Endometrial microvascular endothelial cells (primary cell): ENCODE measurements around the gene CROCC2. TPM values are rescaled to one million over a fixed set of nuclear protein-coding genes. Genes with fewer than 3 reads are reported as not detected.

Source experiments
- in situ Hi-C: cut with HindIII; loops from 2 replicates; pipeline ENCODE4 v1.10.0; 2017; ENCODE audit warnings: low sequenced_read_pairs, low pct_unique_long_range_greater_than_20kb; ENCODE audit errors: inconsistent ontology term
- total RNA-seq: library from RNA; depleted of rRNA; stranded (reverse); fragments of >200 nt; gene quantifications from one replicate; pipeline ENCODE4 v1.2.3, GENCODE V29; 2015; ENCODE audit errors: inconsistent ontology term

CROCC2 gene
- total RNA-seq, 1 donor from 2014 or later, result not detected

GRCh38 chr2:240959941-240960308 is 53.8 kb downstream of the CROCC2 start:
- in situ Hi-C loops, result no loop called here

DNA sequence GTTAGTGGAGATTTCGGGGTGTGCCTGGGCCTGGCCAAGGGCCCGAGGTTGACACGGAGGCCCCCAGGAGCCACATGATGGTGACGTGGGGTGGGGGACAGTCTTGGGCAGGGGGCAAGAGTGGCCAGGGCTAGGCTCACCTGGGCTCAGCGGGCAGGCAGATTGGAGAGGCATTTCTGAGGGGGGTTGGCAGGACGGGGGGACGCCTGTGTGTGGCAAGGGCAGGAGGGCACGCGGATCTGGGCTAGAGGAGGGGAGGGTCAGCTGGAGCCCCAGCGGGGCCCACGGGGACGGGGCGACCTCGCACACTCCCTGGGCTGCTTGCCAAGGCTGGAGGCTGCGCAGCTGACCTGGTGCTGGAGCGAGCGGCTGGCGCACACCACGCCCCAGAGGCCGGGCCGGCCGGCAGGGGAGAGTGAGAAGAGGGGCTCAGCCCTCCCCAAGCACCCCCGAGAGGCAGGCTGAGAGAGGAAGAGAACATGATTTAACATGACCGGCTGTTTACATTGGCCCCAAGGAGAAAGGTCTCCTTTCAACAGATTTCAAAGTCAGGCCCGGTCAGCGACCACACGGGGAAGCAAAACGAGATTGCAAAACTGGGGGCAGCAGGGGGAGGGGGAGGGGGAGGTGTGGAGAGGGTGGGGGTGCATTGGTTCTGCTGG is 54.3 kb downstream of the CROCC2 start:
- in situ Hi-C loops, result no loop called here

- in situ Hi-C loops, result no loop called here
These were observed 55.1 kb downstream of the CROCC2 start for GRCh38 chr2:240960971-240961876.

DNA sequence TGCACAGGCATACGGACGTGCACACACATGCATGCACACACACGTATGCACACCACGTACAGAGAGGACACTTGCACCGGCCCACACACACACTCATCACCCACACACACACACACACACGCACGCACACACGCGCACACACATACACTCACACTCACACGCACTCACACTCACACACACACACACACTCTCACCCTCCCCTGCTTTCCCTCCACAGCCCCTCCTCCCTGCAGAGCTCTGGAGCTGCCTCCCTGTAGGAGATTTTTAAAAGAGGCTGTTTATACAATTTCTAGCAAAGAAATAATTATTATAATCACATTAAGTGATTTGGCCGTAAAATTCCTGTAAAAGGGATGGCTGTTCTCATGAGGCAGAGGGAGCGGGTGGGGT is 55.8 kb downstream of the CROCC2 start:
- in situ Hi-C loops, result no loop called here

DNA sequence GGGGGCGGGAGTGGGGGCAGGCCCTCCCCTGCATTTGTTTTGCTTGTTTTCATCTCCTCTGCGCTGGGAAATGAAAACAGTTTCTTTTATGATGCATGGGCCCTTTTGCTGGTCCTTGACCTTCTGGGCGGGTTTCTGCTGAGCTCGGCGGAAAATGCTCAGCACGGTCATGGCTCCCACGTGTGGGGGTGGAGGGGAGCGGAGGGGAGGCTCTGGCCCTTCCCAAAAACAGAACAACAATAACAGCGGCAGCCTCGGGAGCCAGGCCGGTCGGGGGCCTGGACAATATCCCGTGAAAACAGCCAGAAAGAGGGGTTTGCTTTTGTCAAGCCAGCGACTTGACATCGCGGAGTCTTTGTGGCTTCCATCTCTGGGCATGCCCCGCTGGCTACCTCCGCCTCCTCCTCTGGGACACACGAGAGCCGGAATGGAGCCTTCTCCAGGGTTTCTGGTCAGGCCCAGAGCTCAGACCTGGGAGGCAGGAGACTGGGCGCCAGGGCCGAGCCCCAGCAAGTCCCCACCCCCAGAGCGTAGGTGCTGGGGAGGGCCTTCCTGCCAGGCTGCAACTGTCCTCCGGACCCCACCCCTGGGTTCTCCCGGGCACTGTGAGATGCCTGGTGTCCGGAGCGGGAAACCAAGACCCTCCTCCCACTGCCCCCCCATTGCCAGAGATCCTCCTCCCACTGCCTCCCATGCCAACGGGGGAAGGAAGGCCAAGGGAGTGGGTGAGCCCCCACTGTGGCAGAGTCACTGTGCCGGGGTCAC is 56.3 kb downstream of the CROCC2 start:
- in situ Hi-C loops, result no loop called here

DNA sequence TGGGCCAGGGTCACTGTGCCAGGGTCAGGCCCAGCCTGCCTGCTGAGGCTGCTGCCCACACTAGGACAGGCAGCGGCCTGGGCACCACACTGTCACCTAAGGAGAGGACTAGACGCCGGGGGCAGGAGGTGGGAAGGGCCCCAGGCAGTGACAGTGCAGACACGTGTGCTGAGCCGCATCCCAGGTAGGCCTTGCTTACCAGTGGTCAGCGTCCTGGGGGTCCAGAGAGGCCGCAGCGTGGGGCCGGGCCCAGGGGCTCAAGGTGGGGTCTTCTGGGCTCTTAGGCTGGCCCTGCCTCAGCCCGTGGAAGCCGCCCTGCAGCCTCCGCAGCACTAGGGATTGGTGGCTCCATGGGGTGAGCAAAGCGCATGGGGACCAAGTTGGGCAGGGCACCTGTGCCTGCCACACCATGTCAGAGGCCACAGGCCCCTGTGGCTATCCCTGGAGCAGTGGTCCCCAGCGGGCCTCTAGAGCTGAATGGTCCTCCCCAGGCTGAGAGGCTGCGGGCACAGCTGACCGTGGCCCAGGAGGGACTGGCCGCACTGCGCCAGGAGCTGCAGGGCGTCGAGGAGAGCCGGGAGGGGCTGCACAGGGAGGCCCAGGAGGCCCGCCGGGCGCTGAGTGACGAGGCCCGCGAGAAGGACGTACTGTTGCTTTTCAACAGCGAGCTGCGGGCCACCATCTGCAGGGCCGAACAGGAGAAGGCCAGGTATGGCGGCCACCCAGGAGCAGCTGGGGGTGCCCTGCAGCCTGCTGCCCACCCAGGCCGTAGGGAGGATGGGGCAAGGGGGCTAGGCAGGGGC is 57.1 kb downstream of the CROCC2 start:
- in situ Hi-C loops, result no loop called here

GRCh38 chr2:240963868-240964703 is 58.0 kb downstream of the CROCC2 start:
- in situ Hi-C loops, result no loop called here

GRCh38 chr2:240964704-240965295 is 58.7 kb downstream of the CROCC2 start:
- in situ Hi-C loops, result no loop called here

DNA sequence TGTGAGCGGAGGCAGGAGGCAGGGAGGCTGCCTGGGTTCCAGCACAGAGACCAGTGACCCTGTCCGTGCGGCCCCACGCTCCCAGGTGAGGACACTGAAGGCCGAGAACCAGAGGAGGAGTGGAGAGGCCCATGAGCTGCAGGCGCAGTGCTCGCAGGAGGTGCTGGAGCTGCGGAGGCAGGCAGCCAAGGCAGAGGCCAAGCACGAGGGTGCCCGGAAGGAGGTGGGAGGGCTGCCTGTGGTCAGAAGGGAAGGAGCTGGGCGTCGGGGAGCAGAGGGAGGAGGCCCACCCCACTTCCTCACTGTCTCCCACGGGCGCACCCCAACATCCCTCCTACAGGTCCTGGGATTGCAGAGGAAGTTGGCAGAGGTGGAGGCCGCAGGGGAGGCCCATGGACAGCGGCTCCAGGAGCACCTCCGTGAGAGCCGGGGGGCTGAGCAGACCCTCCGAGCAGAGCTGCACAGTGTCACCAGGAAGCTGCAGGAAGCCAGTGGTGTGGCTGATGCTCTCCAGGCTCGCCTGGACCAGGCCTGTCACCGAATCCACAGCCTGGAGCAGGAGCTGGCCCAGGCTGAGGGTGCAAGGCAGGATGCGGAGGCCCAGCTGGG is 59.3 kb downstream of the CROCC2 start:
- in situ Hi-C loops, result no loop called here

DNA sequence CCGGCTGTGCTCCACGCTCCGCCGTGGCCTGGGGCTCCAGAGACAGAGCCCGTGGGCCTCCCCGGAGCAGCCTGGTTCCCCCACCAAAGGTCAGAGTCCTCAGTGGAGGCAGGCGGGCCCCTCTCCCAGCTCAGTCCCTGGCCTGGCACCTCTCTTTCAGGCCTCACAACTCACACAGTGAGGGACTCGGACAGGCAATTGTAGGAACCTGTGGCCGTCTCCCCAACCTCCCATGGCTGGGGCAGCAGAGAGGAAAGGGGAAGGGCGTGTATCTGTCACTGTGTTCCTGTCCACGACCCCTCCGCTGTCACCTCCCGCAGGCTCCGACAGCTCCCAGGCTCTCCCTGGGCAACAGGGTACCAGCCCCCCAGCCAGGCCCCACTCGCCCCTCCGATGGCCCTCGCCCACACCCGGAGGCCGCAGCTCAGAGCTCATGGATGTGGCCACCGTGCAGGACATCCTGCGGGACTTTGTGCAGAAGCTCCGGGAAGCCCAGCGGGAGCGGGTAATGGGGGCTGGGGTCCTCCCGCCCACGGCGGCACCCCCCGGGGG is 59.8 kb downstream of the CROCC2 start:
- in situ Hi-C loops, result no loop called here

GRCh38 chr2:240966457-240966905 is 60.3 kb downstream of the CROCC2 start:
- in situ Hi-C loops, result no loop called here

DNA sequence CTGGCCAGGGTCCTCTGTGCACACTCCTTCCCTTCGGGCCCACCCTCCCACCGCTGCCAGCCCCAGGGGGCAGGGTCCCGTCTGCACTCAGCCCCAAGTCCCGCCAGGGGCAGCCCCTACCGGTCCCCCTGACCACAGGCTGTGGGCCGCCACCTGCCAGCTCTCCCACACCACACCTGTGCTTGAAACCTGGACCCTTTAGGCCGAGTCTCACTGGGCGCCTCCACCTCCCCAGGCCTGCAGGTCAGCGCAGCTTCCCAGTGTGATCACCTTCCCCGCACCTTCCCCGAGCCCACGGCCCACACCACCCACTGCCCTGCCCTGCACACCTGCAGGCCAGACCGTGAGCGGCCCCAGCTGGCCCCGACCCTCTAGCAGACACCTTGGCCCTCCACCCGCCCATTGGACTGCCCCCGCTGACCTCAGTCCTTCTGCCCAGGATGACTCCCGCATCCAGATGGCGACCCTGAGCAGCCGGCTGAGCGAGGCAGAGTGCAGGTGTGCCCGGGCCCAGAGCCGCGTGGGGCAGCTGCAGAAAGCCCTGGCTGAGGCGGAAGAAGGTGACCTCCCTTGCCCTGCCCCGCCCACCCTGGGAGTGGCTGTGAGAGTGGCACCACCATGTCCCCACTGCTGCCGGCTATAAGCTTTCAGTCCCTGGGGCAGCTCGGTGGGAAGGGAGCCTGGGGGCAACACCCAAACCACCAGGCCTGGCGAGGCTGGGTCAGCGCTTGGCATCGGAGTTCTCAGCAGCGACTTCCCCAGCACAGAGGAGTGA is 61.0 kb downstream of the CROCC2 start:
- in situ Hi-C loops, result no loop called here

DNA sequence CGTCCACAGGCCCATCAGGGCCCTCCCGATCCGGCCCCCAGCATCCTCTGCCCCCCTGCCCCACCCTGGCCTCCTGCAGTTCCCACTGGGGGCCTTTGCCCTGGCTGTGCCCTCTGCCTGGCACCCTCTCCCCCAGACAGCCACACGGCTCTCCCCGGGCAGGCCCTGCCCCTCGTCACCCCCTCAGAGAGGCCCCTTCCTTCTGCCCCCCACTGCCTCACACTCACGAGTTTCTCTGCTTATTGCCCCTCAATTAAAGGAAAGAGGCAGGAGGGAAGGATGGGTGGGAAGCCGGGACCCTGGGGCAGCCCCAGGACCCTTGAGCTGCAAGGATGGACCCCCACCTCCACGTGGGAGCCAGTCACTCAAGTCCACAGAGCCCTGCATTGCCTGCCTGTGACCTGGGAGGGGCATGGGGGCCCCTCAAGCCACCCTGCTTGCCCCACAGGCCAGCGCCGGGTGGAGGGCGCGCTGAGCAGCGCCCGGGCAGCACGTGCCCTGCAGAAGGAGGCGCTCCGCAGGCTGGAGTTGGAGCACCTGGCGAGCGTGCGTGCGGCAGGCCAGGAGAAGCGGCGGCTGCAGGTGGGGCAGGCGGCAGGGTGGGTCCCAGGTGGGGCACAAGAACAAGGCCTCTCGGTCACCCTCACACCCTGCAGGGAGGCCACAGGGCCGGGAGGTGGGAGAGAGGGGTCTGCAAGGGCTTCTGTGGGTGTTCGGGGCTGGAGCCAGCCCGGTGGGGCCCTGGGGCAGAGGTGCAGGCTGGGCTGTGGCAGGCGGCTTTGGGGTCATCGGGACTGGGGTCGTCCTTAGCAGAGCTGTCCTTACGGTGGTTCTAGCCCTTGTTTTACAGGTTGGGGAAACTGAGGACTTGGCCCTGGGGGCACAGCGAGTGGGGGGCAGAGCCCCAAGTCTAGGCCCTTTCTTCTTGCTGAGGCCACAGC is 61.8 kb downstream of the CROCC2 start:
- in situ Hi-C loops, result no loop called here

- in situ Hi-C loops, result no loop called here
These were observed 62.8 kb downstream of the CROCC2 start for GRCh38 chr2:240968731-240969624.
